Smooth muscle cell (in vitro differentiated cells): ENCODE results near the gene PTPRN2. TPM values are rescaled to one million over a fixed set of nuclear protein-coding genes. Genes with fewer than 3 reads are reported as not detected.

Experiments used
- DNase-seq: peaks from one replicate; lab custom pipeline; 2025; ENCODE audit not compliant: unreplicated experiment; lab: John Stamatoyannopoulos, UW
- H2AFZ ChIP-seq: fragments of 200-600 bp; sonication (generic); 2 replicates; pipeline ENCODE4 v1.6.0; 2016; ENCODE audit warnings: antibody characterized with exemption, low read depth, mild to moderate bottlenecking
- H3F3A ChIP-seq: fragments of 200-600 bp; sonication (generic); 2 replicates; pipeline ENCODE4 v1.6.0; 2017; ENCODE audit warnings: antibody characterized with exemption, low read depth
- H3K27ac ChIP-seq: fragments of 200-600 bp; sonication (generic); 2 replicates; pipeline ENCODE4 v1.5.1; 2016; ENCODE audit warnings: low read depth, mild to moderate bottlenecking
- H3K27me3 ChIP-seq: fragments of 200-600 bp; sonication (generic); 2 replicates; pipeline ENCODE4 v1.6.1; 2016; ENCODE audit warnings: low read depth, mild to moderate bottlenecking
- H3K36me3 ChIP-seq: fragments of 200-600 bp; sonication (generic); 2 replicates; pipeline ENCODE4 v1.5.1; 2016; ENCODE audit warnings: low read depth
- H3K4me1 ChIP-seq: fragments of 200-600 bp; sonication (generic); 2 replicates; pipeline ENCODE4 v1.5.1; 2016; ENCODE audit warnings: low read depth
- H3K4me2 ChIP-seq: fragments of 200-600 bp; sonication (generic); 2 replicates; pipeline ENCODE4 v1.6.0; 2016; ENCODE audit warnings: mild to moderate bottlenecking
- H3K4me3 ChIP-seq: fragments of 200-600 bp; sonication (generic); 2 replicates; pipeline ENCODE4 v1.5.1; 2016; ENCODE audit warnings: mild to moderate bottlenecking
- H3K79me2 ChIP-seq: fragments of 200-600 bp; sonication (generic); 2 replicates; pipeline ENCODE4 v1.6.0; 2016; ENCODE audit warnings: low read depth, mild to moderate bottlenecking
- H3K9ac ChIP-seq: fragments of 200-600 bp; sonication (generic); 2 replicates; pipeline ENCODE4 v1.6.0; 2016; ENCODE audit warnings: low read depth
- H3K9me3 ChIP-seq: fragments of 200-600 bp; sonication (generic); replicated peaks from 2 replicates; pipeline ENCODE4 v1.5.1; 2016; ENCODE audit warnings: low read depth
- H4K20me1 ChIP-seq: fragments of 200-600 bp; sonication (generic); 2 replicates; pipeline ENCODE4 v1.6.0; 2016; ENCODE audit warnings: low read depth
- WGBS: methylation state at CpG from one replicate; pipeline ENCODE4 v1.1.7; 2016; ENCODE audit warnings: low lambda C conversion rate; 5-methylcytosine and 5-hydroxymethylcytosine counted together
- polyA plus RNA-seq: library from polyadenylated mRNA; unstranded; fragments of >200 nt; fragmentation: Nextera tagmentation; extraction: Ambion mirVana; gene quantifications from 2 replicates; pipeline ENCODE4 v1.2.1, GENCODE V29; 2016
- total RNA-seq: library from RNA; depleted of rRNA; stranded (reverse); fragments of >200 nt; gene quantifications from 2 replicates; pipeline ENCODE4 v1.2.3, GENCODE V29; 2014
- TF ChIP-seq, protein P1 (sequence below): fragments of 200-600 bp; sonication (generic); IDR thresholded peaks from 2 replicates; pipeline ENCODE4 v1.5.1; 2017; ENCODE audit warnings: borderline replicate concordance, mild to moderate bottlenecking, antibody characterized with exemption; ENCODE audit not compliant: insufficient read depth, poor library complexity, severe bottlenecking

Gene PTPRN2
- total and polyA plus RNA-seq, 2 experiments from 2014 or later: 0.09 to 0.87 TPM

DNA sequence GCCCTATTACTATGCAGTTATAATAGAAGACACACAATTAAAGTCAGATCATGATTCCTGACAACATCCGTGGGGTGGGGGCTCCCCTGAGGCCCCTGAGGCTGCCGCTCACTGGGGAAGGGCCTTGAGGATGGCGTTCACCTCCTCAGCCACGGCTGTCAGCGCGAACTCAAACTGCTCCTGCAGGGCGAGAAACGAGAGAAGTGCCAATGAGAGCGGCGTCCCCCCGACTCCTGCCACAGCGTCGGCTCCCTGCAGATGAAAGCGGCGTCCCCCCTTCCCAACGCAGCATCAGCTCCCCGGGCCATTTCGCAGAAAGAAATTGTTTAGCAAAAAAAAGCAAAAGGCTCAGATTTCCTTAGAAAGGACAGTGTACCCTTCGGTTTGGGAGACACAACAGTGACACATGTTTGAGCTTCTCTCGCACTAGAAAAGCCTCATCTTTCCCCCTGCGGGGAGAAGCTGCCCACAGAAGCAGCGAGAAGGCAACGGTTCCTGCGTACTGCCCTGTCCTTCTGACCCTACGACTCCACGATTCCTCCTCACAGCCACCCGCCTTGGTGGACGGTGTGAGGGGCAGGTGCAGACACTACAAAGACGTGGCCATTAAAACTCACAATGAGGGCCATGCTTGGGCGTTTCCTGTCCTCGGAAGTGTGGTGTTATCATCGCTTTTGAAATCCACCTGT is 1046.9 kb downstream of the PTPRN2 start:
- DNase-seq: no peak
- H4K20me1 ChIP-seq: no peaks in the 10 kb centered on the region
- no peak overlapping the region for H2AFZ ChIP-seq
- 86% methylated on average over 32 of the region's 32 CpGs for WGBS
- H3F3A ChIP-seq: no peaks in the 10 kb centered on the region
- no peak overlapping the region for H3K4me3 ChIP-seq
- no peaks in the 10 kb centered on the region for H3K36me3 ChIP-seq
- no peaks in the 10 kb centered on the region for H3K9me3 ChIP-seq
- H3K27me3 ChIP-seq: peaks cover 4% of the 10 kb centered on the region
- TF ChIP-seq, protein P1, sequence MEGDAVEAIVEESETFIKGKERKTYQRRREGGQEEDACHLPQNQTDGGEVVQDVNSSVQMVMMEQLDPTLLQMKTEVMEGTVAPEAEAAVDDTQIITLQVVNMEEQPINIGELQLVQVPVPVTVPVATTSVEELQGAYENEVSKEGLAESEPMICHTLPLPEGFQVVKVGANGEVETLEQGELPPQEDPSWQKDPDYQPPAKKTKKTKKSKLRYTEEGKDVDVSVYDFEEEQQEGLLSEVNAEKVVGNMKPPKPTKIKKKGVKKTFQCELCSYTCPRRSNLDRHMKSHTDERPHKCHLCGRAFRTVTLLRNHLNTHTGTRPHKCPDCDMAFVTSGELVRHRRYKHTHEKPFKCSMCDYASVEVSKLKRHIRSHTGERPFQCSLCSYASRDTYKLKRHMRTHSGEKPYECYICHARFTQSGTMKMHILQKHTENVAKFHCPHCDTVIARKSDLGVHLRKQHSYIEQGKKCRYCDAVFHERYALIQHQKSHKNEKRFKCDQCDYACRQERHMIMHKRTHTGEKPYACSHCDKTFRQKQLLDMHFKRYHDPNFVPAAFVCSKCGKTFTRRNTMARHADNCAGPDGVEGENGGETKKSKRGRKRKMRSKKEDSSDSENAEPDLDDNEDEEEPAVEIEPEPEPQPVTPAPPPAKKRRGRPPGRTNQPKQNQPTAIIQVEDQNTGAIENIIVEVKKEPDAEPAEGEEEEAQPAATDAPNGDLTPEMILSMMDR: no peak
- H3K4me1 ChIP-seq: no peaks in the 10 kb centered on the region
- H3K9ac ChIP-seq: no peak overlapping the region
- no peak overlapping the region for H3K4me2 ChIP-seq
- no peaks in the 10 kb centered on the region for H3K79me2 ChIP-seq
- no peak overlapping the region for H3K27ac ChIP-seq

DNA sequence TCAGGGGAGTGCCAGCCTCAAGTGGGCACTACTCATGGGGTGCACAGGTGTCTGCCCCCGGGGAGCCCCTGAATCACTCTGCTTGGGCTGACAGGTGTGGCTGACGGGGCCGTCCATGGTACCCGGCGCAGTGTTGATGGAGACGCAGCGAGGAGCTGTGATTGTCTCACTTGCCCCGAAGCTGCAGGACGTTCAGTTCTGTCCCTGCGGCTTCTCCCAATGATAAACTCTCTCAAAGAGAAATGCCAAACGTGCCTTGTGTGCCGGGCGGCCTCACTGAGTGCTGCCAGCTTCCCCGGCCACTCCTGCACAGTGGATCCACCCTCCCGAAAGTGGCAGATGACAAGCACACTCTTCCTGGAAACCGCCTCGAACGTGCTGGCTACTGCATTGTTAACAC is 1047.6 kb downstream of the PTPRN2 start:
- Histone ChIP-seq H4K20me1 (no peaks in the 10 kb centered on the region), H3K27ac (no peak overlapping the region), H3K4me1 (no peaks in the 10 kb centered on the region), H3K9ac (no peak overlapping the region), H3K27me3 (peaks cover 4% of the 10 kb centered on the region), H3F3A (no peaks in the 10 kb centered on the region), H3K9me3 (no peaks in the 10 kb centered on the region), H3K36me3 (no peaks in the 10 kb centered on the region), H3K79me2 (no peaks in the 10 kb centered on the region), H3K4me3 (no peak overlapping the region), H2AFZ (no peak overlapping the region), H3K4me2 (no peak overlapping the region)
- DNase-seq: no peak
- TF ChIP-seq, protein P1: no peak
- WGBS: 92% methylated on average over 18 of the region's 18 CpGs

DNA sequence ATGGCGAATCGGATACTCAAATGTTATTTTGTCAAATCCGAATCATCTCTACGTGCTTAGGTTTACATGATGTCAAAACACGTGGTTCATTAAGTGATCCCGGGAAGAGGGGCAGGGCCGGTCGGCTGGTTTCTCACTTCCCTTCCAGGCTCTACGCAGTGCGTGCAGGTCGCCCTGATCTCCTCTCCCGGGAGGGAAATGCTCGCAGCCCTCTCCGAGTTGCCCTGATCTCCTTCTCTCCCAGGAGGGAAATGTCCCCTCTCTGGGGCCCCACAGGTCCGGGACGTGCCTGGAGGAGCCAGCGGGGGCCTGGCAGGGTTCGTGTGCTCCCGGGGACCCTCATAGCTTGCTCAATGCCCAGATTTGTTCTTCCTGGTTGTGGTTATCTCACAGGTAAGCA is 1048.1 kb downstream of the PTPRN2 start:
- Histone ChIP-seq H3K36me3 (no peaks in the 10 kb centered on the region), H3K4me2 (no peak overlapping the region), H3K4me3 (no peak overlapping the region), H3K27me3 (peaks cover 4% of the 10 kb centered on the region), H3K4me1 (no peaks in the 10 kb centered on the region), H3K9me3 (no peaks in the 10 kb centered on the region), H2AFZ (no peak overlapping the region), H3K79me2 (no peaks in the 10 kb centered on the region), H4K20me1 (no peaks in the 10 kb centered on the region), H3K9ac (no peak overlapping the region), H3K27ac (no peak overlapping the region), H3F3A (no peaks in the 10 kb centered on the region)
- WGBS: 94% methylated on average over 19 of the region's 19 CpGs
- TF ChIP-seq, protein P1: no peak
- no peak for DNase-seq

DNA sequence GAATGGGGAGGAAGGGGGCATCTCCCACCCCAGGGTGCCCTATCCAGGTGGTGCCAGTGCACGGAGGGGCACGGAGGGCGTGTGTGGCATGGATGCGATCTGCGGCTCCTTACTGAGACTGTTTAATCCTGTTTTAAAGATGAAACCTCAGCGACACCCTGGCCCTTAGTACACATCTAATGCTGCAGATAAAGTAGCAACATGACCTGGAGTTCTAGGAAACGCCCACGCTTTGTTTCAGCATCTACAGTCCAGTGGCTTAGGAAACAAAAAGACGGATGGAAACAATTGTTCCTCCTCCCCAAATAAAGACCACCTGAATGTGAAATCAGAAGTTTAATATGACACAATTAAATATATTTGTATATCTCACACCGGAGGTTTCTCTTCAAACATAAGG is 1048.9 kb downstream of the PTPRN2 start:
- Histone ChIP-seq H4K20me1 (no peaks in the 10 kb centered on the region), H3K9ac (no peak overlapping the region), H2AFZ (no peak overlapping the region), H3K27ac (no peak overlapping the region), H3K4me1 (no peaks in the 10 kb centered on the region), H3K27me3 (peaks cover 4% of the 10 kb centered on the region), H3K4me3 (no peak overlapping the region), H3K9me3 (no peaks in the 10 kb centered on the region), H3F3A (no peaks in the 10 kb centered on the region), H3K36me3 (no peaks in the 10 kb centered on the region), H3K79me2 (no peaks in the 10 kb centered on the region), H3K4me2 (no peak overlapping the region)
- no peak for DNase-seq
- 92% methylated on average over 10 of the region's 10 CpGs for WGBS
- TF ChIP-seq, protein P1: no peak
